Naive thymus-derived CD8-positive, alpha-beta T cell (primary cell): Measurements from ENCODE around the gene KLRF1. TPM values are rescaled to one million over a fixed set of nuclear protein-coding genes. Genes with fewer than 3 reads are reported as not detected.
"Not testable (repeated sequence)": the region's sequence is repeated elsewhere in the genome, so short reads cannot be mapped to it uniquely, and the experiment has no call there.

Source experiments
- ATAC-seq, 2 donors: fragments of 150-1000 bp; cut with Tn5 transposase in 1 of 2; sonication (Bioruptor Pico), chemical (Tn5 transposase) in 1 of 2; 1 replicate in 1 of 2; 2 replicates in 1 of 2; pipeline ENCODE4 v1.10.0; 2021; ENCODE audit warnings: mild to moderate bottlenecking in 2 of 2, moderate library complexity in 2 of 2
- POLR2A ChIA-PET: fragments of 350-600 bp; sonication (Branson Sonifier 250); formaldehyde crosslinking; loops from one replicate; lab custom pipeline; 2021; ENCODE audit warnings: antibody characterized with exemption; lab: Charles Lee
- DNase-seq, 10 donors: peaks; one replicate each; pipeline versions ENCODE4 v3.0.0 to v3.0.0-alpha.2; 2020 to 2022
- H3K27ac Mint-ChIP-seq, 10 donors: one replicate each; pipeline ENCODE4 v1.8.0; 2020 to 2022; ENCODE audit warnings: mild to moderate bottlenecking in 10 of 10, mixed read lengths in 10 of 10, moderate library complexity in 4 of 10, inconsistent platforms in 1 of 10
- H3K27me3 Mint-ChIP-seq, 5 donors: one replicate each; pipeline ENCODE4 v1.8.0; 2021 to 2022; ENCODE audit warnings: mixed read lengths in 5 of 5
- H3K36me3 Mint-ChIP-seq, 3 donors: one replicate each; pipeline ENCODE4 v1.8.0; 2020 to 2022; ENCODE audit warnings: mixed read lengths in 3 of 3, mild to moderate bottlenecking in 2 of 3, inconsistent platforms in 1 of 3
- H3K4me1 Mint-ChIP-seq, 4 donors: one replicate each; pipeline ENCODE4 v1.8.0; 2021 to 2022; ENCODE audit warnings: mixed read lengths in 4 of 4
- H3K4me3 Mint-ChIP-seq, 10 donors: one replicate each; pipeline ENCODE4 v1.8.0; 2020 to 2022; ENCODE audit warnings: mild to moderate bottlenecking in 10 of 10, mixed read lengths in 10 of 10, moderate library complexity in 6 of 10, inconsistent platforms in 1 of 10
- H3K9me3 Mint-ChIP-seq, 9 donors: one replicate each; pipeline ENCODE4 v1.8.0; 2020 to 2022; ENCODE audit warnings: mixed read lengths in 9 of 9, mild to moderate bottlenecking in 3 of 9, inconsistent platforms in 1 of 9, moderate library complexity in 1 of 9
- polyA plus RNA-seq, 3 donors: library from polyadenylated mRNA; unstranded; fragments of 300-500 nt; fragmentation: Illumina TruSeq; gene quantifications; one replicate each; pipeline ENCODE4 v1.2.3, GENCODE V29; 2021
- total RNA-seq, 8 experiments: library from RNA in 2 of 8; stranded (reverse) in 2 of 8; gene quantifications; one replicate each; pipeline ENCODE4 v1.2.3 and lab custom pipeline; 2021 to 2026

Gene KLRF1
- total and polyA plus RNA-seq, 5 experiments from 2014 or later = 0.83 to 83.4 (median 0.93) TPM

GRCh38 chr12:9876120-9876519 lies 48.8 kb downstream of the KLRF1 start:
- not testable (repeated sequence) for H3K27ac Mint-ChIP-seq, H3K4me3 Mint-ChIP-seq, H3K36me3 Mint-ChIP-seq, H3K9me3 Mint-ChIP-seq, DNase-seq, H3K27me3 Mint-ChIP-seq, ATAC-seq
- POLR2A ChIA-PET = interaction anchor here (1.0 to 1.6 kb wide), 2 partner anchors 11 to 36 kb away, joined by 3 to 4 read pairs; no protein-coding TSS in a partner anchor
- peaks cover 11 to 20% (median 18%) of the 10 kb centered on the region in 4 donors for H3K4me1 Mint-ChIP-seq

- no peaks in the 10 kb centered on the region for H3K27me3 Mint-ChIP-seq
- no peaks in the 10 kb centered on the region for H3K9me3 Mint-ChIP-seq
- DNase-seq (no peak), ATAC-seq (no peak)
- POLR2A ChIA-PET = no interaction called here
- no peaks in the 10 kb centered on the region for H3K36me3 Mint-ChIP-seq
- H3K4me3 Mint-ChIP-seq = no peak overlapping the region
- H3K27ac Mint-ChIP-seq = no peak overlapping the region
- peaks cover 0 to 12% (median 7%) of the 10 kb centered on the region in 4 donors for H3K4me1 Mint-ChIP-seq
These were observed 53.3 kb downstream of the KLRF1 start for GRCh38 chr12:9880532-9881078.

GRCh38 chr12:9881246-9881645 lies 54.0 kb downstream of the KLRF1 start, which contains the start of gene KLRF2:
Gene KLRF2 (plus strand): TSS chr12:9881489. CDS start chr12:9881596, 107 bp downstream.
- no peaks in the 10 kb centered on the region for H3K9me3 Mint-ChIP-seq
- DNase-seq (no peak), ATAC-seq (no peak)
- no peaks in the 10 kb centered on the region for H3K36me3 Mint-ChIP-seq
- H3K4me1 Mint-ChIP-seq = peaks cover 0 to 12% (median 7%) of the 10 kb centered on the region in 4 donors
- no peaks in the 10 kb centered on the region for H3K27me3 Mint-ChIP-seq
- POLR2A ChIA-PET = no interaction called here
- H3K27ac Mint-ChIP-seq = peak within 1 kb of the TSS in 1 of 10 donors; percentile 72
- no peak within 1 kb of the TSS for H3K4me3 Mint-ChIP-seq

- no peak overlapping the region for H3K4me3 Mint-ChIP-seq
- POLR2A ChIA-PET = interaction anchor here (1.5 kb wide), 1 partner anchor 8 kb away, joined by 3 read pairs; no protein-coding TSS in a partner anchor
- DNase-seq (no peak), ATAC-seq (no peak)
- H3K36me3 Mint-ChIP-seq = no peaks in the 10 kb centered on the region
- H3K9me3 Mint-ChIP-seq = no peaks in the 10 kb centered on the region
- no peak overlapping the region for H3K27ac Mint-ChIP-seq
- no peaks in the 10 kb centered on the region for H3K27me3 Mint-ChIP-seq
- H3K4me1 Mint-ChIP-seq = peaks cover 0 to 12% (median 7%) of the 10 kb centered on the region in 4 donors
These were observed 54.7 kb downstream of the KLRF1 start for GRCh38 chr12:9881988-9882387.

- Mint-ChIP-seq H3K36me3 (no peaks in the 10 kb centered on the region), H3K27me3 (no peaks in the 10 kb centered on the region), H3K27ac (no peak overlapping the region), H3K9me3 (no peaks in the 10 kb centered on the region), H3K4me3 (no peak overlapping the region), H3K4me1 (peaks cover 0 to 12% (median 7%) of the 10 kb centered on the region in 4 donors)
- no peak for ATAC-seq
- POLR2A ChIA-PET = interaction anchor here (1.5 kb wide), 1 partner anchor 9 kb away, joined by 3 read pairs; no protein-coding TSS in a partner anchor
- DNase-seq = no peak
These were observed 55.9 kb downstream of the KLRF1 start for GRCh38 chr12:9883175-9883574.

- Mint-ChIP-seq H3K27ac (peak overlapping the region in 6 of 10 donors; percentile 4 to 79 (median 31)), H3K36me3 (no peaks in the 10 kb centered on the region), H3K27me3 (no peaks in the 10 kb centered on the region), H3K4me1 (peaks cover 3 to 13% (median 10%) of the 10 kb centered on the region in 4 donors), H3K9me3 (no peaks in the 10 kb centered on the region), H3K4me3 (no peak overlapping the region)
- DNase-seq (no peak), ATAC-seq (no peak)
- POLR2A ChIA-PET = interaction anchor here (0.7 kb wide), 1 partner anchor 374 kb away, joined by 3 read pairs; no protein-coding TSS in a partner anchor
These were observed 61.5 kb downstream of the KLRF1 start for GRCh38 chr12:9888665-9889273.

Other genes with a start within 250 kb of the KLRF1 start
- 1 to 10 TPM; 1.6 TPM for gene KLRB1, start 219.6 kb upstream of the KLRF1 start, total RNA-seq
- gene KLRB1, start 219.6 kb upstream of the KLRF1 start, polyA plus RNA-seq = 10 to 100 TPM in 1 of 3 donors, under 1 TPM in 2; 0.58 to 41.2 (median 0.95) TPM
- 100 to 1,000 TPM; 433 to 438 TPM for gene CLEC2D, start 157.8 kb upstream of the KLRF1 start, total RNA-seq
- 100 to 1,000 TPM; 315 to 389 (median 329) TPM for gene CLEC2D, start 157.8 kb upstream of the KLRF1 start, polyA plus RNA-seq
- gene CLECL1, start 94.4 kb upstream of the KLRF1 start, total RNA-seq = under 1 TPM; 0.52 to 0.96 TPM
- gene CLECL1, start 94.4 kb upstream of the KLRF1 start, polyA plus RNA-seq = under 1 TPM in 1 of 3 donors, not detected in 2; 0.35 TPM
- gene CD69, start 66.6 kb upstream of the KLRF1 start, total RNA-seq = 10 to 100 TPM; 30.7 to 34.0 TPM
- 100 to 1,000 TPM in 1 of 3 donors, 10 to 100 TPM in 2; 73.5 to 248 (median 87.9) TPM for gene CD69, start 66.6 kb upstream of the KLRF1 start, polyA plus RNA-seq
- gene CLEC2B, start 41.9 kb downstream of the KLRF1 start, total RNA-seq = 10 to 100 TPM; 85.1 to 95.6 TPM
- gene CLEC2B, start 41.9 kb downstream of the KLRF1 start, polyA plus RNA-seq = 10 to 100 TPM; 36.8 to 78.4 (median 41.9) TPM
- not detected for gene KLRF2, start 54.0 kb downstream of the KLRF1 start, total RNA-seq
- not detected for gene KLRF2, start 54.0 kb downstream of the KLRF1 start, polyA plus RNA-seq
- not detected for gene CLEC2A, start 104.9 kb downstream of the KLRF1 start, total RNA-seq
- not detected for gene CLEC2A, start 104.9 kb downstream of the KLRF1 start, polyA plus RNA-seq
- not detected for gene CLEC12A, start 143.9 kb downstream of the KLRF1 start, total RNA-seq
- under 1 TPM in 2 of 3 donors, not detected in 1; 0.15 to 0.31 TPM for gene CLEC12A, start 143.9 kb downstream of the KLRF1 start, polyA plus RNA-seq
- gene CLEC1B, start 171.6 kb downstream of the KLRF1 start, total RNA-seq = not detected
- not detected for gene CLEC1B, start 171.6 kb downstream of the KLRF1 start, polyA plus RNA-seq
- not detected for gene CLEC12B, start 183.1 kb downstream of the KLRF1 start, total RNA-seq
- gene CLEC12B, start 183.1 kb downstream of the KLRF1 start, polyA plus RNA-seq = not detected
- gene CLEC9A, start 203.2 kb downstream of the KLRF1 start, total RNA-seq = not detected
- not detected for gene CLEC9A, start 203.2 kb downstream of the KLRF1 start, polyA plus RNA-seq